HG03439 (cell line): ENCODE data around the gene BTN1A1.
"Not testable (repeated sequence)": the region's sequence is repeated elsewhere in the genome, so short reads cannot be mapped to it uniquely, and the experiment has no call there.

ENCODE experiments used
- ATAC-seq: cut with Tn5 transposase; IDR thresholded peaks from one replicate; pipeline ENCODE4 v1.9.1; 2021; ENCODE audit warnings: mild to moderate bottlenecking, moderate library complexity; ENCODE audit not compliant: unreplicated experiment

BTN1A1 gene, protein sequence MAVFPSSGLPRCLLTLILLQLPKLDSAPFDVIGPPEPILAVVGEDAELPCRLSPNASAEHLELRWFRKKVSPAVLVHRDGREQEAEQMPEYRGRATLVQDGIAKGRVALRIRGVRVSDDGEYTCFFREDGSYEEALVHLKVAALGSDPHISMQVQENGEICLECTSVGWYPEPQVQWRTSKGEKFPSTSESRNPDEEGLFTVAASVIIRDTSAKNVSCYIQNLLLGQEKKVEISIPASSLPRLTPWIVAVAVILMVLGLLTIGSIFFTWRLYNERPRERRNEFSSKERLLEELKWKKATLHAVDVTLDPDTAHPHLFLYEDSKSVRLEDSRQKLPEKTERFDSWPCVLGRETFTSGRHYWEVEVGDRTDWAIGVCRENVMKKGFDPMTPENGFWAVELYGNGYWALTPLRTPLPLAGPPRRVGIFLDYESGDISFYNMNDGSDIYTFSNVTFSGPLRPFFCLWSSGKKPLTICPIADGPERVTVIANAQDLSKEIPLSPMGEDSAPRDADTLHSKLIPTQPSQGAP

DNA sequence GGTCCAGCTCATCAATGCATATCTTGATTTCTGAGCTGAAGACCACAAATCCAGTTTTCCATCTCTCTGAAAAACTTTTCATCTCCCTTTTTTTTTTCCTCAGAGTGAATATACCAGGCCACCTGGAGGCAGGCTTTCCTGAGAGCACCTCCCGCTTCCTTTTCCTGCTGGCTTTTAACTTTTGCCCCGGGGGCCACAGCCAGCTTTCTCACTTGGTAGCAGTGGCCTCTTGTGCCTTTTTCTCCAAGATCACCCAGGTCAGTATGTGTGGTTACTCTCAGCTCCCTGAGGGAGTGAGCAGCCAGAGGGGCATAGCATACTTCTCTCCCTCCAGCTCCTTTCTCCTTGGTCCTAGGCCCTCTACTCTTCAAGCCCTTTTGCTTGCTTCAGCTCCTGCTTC is at the start of gene BTN1A1:
BTN1A1 (plus strand) TSS at position 202 of the 400 bp plus-strand sequence. CDS start 984 bp downstream, outside the sequence.
- no peak for ATAC-seq

DNA sequence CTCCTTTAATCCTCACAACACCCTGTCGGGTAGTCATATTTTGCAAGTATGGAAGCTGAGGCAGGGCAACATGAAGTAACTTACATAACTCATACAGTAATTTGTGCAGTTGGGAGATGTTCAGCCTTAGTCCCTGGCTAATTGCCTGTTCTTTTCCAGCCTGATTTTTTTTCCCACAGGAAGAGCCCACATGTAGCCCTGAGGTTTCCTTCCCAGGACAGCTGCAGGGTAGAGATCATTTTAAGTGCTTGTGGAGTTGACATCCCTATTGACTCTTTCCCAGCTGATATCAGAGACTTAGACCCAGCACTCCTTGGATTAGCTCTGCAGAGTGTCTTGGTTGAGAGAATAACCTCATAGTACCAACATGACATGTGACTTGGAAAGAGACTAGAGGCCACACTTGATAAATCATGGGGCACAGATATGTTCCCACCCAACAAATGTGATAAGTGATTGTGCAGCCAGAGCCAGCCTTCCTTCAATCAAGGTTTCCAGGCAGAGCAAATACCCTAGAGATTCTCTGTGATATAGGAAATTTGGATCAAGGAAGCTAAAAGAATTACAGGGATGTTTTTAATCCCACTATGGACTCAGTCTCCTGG is 47.4 kb upstream of the BTN1A1 start:
- ATAC-seq, result no peak

DNA sequence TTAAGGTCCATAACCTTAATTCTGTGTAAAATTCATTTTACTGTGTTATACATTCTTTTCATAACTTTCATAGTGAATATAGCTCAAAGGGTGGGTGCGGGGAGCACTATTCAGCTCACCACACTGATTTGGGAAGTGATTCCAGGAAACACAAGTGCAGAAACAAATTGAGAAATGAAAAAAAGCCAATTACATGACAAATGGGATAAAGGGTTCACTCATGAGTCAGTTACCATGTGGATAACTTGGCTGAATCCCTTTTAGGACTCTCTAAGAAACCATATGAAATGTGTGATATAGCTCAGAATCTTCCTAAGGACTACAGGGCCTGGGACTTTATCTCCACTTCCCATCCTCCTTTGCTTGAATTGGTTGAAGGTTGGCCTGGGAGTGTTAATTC is 45.5 kb upstream of the BTN1A1 start:
- ATAC-seq, result no peak

DNA sequence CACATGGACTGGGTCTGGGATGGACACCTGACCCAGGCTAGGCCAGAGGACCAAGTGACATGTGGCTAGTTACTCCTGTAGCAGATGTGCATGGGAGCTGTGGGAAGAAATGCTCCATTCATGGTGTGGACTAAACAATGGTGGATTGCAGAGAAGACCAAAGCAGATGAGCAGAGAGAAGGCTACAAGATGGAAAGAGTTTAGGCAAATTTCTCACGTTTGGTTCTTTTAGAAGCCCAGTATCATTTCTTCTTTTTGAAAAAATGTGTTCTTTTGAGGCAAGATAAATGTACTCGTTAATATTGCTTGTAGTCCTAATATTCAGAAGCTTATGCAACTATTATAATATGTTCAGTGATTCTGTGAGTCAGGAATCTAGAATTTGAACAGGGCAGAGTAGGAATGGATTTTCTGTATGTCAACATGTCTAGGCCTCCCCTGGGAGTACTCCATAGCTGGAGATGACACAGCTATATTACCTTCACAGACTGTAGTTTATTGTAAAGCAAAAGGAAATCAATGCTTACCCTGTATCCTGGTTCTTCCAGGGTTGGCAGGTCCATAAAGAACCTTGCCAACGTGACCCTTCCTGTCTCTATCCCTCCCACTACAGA is 44.6 kb upstream of the BTN1A1 start:
- no peak for ATAC-seq

DNA sequence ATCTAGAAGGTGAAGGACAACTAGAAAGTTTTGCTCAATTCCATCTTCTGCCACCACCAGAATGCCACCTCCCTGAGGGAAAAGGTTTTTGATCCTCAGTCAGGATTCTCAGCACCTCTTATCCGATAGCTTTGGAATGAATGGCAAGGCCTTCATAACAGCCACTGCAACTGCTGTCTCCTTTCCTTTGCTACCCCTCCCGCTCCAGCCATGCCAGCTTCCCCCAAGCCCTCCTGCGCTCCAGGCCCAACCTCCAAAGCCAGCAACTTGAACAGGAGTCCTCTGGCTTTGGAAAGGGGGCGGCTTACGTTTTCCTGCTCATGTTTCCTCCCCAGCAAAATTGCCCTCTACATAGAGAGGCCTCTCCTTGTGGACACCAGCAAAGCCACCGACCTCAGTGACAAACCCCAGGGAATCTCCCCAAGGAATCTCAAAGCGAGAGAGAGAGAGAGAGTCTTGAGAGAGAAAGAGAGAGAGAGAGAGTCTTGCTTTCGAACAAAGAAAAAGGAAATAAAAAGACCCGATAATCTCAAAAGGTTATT is 42.8 kb upstream of the BTN1A1 start:
- peak; percentile 15 for ATAC-seq

DNA sequence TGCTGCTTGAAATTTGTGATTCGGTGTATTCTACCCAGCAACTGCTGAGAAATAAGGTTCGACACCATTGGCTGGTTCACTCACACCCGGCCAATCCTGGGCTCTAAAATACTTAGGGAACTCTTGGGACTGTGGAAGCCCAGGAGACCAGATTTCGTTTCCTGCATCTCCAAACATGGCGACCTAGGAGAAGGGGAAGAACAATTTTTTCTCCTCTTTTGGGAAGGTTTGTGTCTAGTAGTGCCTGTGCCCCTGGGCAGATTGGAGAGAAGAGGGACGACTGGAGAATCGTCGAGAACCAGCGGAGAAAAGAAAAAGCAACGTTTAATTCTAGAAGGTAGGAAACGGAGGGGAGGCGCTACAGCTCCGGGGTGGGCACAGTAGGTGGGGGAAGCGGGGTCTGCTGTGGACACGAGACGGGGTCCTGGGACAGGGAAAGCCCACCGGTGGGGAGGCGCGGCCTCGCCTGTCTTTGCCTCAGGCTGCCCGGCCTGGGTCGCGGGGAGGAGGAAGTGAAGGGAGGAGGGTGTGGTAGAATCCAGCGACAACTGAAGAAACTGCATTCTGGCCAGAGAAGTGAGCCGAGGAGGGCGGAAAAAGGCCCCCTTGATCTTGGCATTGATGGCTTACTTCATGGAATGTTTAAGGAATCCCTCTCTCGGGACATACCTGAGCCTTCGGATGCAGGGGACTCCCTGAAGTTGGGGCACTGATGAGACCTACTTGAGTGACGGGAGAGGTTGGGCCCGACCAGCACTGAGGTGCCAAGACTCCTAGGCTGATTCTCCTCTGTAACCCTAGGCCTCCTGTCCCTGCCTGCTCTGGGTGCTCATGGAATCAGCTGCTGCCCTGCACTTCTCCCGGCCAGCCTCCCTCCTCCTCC is 42.1 kb upstream of the BTN1A1 start, which contains the start of gene BTN2A1:
BTN2A1 (plus strand) TSS at position 150 of the 883 bp plus-strand sequence; CDS start at position 832, 682 bp downstream.
- ATAC-seq, result peak; percentile 98

DNA sequence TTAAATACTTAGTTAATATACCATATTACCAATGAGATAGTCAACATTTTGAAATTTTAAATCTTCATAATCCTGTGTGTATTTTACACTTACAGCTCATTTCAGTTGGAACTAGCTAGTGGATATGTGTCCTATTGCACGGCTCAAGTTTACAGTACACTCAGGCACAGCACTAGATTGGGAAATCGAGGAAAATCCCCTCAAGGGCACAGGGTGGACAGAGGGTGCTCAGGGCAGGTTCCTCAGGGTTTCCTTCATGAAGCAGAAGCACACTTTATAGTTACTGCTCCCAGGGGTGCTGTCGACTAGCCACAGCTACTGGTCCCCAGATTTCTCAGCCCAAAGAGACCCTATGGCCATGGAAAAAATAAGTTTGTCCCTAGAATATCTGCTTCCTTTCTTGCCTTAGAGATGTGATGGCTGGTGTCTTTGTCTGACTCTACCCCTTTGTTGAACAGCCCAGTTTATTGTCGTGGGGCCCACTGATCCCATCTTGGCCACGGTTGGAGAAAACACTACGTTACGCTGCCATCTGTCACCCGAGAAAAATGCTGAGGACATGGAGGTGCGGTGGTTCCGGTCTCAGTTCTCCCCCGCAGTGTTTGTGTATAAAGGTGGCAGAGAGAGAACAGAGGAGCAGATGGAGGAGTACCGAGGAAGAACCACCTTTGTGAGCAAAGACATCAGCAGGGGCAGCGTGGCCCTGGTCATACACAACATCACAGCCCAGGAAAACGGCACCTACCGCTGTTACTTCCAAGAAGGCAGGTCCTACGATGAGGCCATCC is 40.9 kb upstream of the BTN1A1 start:
- no peak for ATAC-seq

DNA sequence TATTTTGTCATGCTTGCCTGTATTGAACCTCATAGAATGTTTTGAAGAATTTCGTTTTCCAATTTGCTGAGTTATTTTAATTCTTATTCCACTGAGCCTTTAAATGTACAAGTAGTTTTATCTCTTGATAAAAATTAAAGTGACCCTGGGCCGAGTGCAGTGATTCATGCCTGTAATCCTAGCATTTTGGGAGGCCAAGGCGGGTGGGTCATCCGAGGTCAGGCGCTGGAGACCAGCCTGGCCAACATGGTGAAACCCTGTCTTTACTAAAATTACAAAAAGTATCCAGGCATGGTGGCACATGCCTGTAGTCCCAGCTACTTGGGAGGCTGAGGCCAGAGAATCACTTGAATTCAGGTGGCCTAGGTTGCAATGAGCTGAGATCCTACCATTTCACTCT is 38.8 kb upstream of the BTN1A1 start:
- ATAC-seq, result not testable (repeated sequence)

DNA sequence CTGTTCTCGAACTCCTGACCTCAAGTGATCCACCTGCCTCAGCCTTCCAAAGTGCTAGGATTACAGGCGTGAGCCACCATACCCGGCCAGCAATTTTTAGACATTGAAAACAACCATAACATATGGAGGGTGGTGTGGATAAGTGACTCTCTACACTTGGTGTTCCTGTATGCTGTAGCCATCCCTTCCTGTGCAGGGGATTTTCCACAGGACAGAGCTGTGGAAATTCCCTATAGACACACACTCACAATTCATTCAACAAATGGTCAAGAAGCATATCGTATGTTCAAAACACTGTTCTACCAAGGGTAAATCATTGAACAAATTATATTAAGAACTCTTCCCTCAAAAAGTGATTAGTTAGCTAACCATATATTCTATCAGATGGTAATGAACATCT is 36.1 kb upstream of the BTN1A1 start:
- ATAC-seq, result no peak

DNA sequence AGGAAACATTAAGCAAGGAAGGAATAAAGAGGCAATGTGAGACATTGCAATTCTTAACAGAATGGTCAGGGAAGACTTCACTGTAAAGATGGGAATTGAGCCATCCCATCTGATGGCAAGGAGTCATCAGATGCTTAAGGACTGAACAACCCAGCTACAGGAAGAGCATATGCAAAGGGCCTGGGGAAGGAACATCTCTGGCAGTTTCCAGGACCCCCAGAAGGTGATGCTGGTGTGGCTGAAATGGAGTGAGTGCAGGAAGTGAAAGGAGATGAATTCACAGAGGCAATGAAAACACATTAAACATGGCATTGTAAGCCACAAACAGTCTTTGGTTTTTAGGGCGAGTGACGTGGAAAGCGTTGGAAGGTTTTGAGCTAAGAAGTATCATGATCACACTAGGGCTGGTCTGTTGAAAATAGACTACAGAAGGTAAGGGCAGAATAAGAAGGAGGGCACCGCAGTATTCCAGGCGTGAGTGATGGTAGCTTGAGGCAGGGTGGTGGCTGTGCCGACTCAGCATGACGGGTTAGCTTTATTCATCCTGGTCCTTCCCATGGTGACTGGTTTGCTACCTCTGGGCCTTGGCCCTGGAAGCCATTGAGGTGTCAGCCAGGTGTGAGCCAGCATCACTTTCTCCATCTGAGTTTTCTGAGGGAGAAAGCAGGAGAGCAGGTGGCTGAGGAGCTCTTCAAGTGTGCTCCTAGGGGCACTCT is 35.5 kb upstream of the BTN1A1 start:
- no peak for ATAC-seq

DNA sequence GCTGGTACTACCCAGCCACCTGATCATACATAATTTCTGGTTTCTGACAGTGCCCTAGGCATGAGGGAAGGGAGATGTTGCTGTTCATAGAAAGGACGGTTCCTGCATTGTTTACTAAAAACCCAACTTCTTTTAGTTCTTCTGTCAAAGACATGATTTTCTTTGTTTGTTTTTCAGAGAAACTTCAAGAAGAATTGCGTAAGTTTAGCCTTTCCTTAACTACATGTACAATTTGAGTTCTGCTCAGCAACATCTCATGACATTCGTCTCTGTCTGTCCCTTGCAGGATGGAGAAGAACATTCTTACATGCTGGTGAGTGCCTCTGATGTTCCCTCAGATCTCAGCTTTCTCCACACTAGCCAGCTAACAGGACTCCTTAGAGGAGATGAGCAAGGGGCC is 34.3 kb upstream of the BTN1A1 start:
- no peak for ATAC-seq

DNA sequence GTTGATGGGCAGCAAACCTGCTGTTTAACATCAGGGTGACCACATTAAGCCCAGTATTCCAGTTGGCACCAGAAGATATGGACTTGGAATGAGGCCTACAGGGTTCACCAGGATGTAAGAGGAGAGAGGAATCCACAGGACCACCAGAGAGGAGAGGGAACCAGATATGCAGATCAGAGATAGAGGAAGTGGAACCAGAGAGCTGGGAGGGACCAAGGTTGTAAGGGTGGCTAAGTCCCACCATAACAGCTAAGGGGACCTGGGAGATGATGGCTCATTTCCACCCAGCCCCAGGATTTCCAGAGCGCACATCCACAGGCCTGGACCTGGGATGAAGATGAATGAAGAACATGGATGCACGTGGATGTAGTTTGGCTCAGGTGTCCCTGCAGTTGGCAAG is 31.3 kb upstream of the BTN1A1 start:
- ATAC-seq, result no peak

DNA sequence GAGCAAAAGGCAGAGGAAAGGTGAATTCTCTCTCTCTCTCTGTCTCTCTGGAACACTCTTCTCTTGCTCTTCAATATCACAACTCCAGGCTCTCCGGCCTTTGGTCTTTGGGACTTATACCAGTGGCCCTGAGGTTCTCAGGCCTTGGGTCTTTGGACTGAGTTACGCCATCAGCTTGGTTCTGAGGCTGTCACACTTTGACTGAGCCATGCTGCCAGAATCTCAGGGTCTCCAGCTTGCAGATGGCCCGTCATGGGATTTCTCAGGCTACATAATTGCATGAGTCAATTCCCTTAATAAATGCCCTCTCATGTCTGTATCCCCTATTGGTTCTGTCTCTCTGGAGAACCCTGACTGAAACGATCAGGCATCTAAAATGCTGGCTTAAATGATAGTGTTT is 29.5 kb upstream of the BTN1A1 start:
- no peak for ATAC-seq

DNA sequence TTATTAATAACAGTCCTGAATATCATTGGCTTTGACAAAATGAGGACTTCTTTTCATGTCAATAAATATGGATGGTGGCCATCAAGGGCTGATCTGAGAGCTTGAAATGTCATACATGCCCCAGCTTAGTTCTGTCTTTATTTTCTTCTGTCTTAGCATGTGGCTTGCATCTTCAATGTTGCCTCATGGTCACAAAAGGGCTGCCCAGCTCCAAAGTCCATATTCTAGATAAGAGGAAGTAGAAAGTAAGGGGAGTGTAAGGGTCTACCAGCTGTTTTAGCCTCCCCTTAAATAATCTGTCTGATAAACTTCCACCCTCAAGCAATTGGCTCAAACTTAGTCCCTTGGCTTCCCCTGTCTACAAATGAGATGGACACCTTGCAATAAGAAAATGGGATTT is 28.1 kb upstream of the BTN1A1 start:
- no peak for ATAC-seq

DNA sequence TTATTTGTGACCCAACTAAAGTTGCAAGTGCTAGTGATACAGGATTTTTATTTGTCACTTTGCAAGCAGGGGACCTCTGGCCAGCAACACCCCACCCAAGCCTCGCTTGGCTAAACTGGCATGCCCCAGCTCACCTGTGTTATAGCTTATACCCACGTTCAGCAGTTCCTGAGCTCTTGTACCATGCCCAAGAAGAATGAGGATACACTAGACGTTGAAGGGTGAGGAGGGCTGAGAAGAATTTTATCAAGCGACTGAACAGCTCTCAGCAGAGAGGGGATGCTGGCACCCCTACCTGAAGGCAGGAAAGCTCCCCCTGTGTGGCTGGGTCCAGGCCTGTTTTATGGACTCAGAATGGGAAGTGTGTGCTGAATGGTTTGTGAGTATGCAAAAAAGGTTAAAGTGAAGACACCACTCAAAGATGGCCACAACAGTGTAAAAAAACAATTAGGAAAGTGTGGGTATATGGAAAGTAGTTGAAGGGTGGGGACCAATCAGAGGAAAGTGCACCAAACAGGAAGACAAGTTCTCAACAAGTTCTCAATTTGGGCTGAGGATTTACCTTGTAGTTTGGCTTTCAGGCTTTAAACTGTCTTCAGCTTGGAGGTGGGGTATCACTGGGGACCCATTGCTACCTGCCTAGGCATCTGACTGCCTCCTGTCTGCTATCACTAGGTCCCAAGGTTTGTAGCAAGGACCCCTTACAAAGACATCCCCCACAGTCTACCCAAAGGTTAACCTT is 27.4 kb upstream of the BTN1A1 start:
- ATAC-seq, result no peak

DNA sequence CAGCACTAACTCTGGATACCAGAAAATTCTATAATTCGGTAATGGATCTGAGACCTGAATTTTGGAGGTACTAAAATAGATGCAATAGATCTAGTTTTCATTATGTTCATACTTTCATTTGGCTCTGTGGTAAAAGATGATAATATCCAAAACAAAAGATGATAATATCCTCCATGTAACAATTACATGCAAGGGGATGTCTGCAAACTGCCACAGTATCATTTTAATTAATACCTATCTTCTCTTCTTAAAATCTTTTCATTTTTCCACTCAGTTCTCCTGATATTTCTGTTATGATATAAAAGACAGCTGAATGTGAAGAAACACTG is 26.7 kb upstream of the BTN1A1 start:
- no peak for ATAC-seq

DNA sequence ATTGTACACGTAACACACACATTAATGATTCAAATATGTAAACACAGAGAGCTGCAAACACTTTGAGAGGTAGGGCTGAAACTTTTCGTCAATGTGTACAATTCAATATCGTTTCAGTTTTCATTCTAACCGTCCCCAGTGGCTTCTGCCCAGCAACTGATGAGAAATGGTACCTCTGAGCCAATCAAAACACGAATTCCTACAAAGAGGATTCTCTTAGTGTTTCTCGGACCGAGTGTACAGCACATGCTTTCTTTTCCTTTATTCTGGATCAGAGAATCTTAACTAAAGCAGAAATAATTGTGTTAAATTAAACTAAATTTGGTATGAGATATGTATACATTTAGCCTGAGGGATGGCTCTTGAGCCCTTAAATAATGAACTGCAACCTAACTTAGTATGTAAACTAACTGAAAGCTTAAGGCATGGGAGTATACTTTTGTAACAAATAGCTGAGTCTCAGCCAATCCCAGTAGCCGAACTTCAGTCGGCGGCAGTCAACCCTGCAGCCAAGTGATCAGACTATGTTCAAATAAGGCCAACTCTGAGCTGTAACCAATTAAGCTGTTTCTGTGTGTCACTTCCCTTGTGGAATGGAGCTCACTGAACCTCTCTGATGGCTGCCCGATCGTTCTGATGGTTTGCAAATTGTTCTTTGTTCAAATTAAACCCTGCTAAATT is 26.2 kb upstream of the BTN1A1 start:
- ATAC-seq, result peak; percentile 95

DNA sequence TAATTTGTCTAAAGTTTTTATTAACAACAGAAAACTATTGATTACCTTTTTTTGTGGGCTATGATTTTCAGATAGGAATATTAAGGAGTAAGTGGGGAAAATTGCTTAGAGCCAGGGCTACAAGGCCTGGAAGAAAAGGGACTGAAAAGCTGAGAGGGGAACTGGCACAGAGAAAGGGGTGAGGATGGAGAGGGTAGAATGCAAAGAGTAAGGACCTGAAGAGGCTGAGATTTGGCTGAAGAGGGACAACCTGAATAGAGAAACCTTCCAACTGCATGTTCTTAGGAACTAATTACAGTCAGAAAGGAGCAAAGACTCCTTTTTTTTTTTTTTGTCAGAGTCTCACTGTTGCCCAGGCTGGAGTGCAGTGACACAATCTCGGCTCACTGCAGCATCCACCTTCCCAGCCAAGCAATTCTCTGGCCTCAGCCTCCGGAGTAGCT is 25.6 kb upstream of the BTN1A1 start:
- no peak for ATAC-seq
